Measurements from ENCODE around the gene GPX3. TPM values are rescaled to one million over a fixed set of nuclear protein-coding genes. Genes with fewer than 3 reads are reported as not detected.

GPX3 gene
- polyA plus RNA-seq, 3 donors, result 1,138 to 1,788 (median 1,613) TPM

DNA sequence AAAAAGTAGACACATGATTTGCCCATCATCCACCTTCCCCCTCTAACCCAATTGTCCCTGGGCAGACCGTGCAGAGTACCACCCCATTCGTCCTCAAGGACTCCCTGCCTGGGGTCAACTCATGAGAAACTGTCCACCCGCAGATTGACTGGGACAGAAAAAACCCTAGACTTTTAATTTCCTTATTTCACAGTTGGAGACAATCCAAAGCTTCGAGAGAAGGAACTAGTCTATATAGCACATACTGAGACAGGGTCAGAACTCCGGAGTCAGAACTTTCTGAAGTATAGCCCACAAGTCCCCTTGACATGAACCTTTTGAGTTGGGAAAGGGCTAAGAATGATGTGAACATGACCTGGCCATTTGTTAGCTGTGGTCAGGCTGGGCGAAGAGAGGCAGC, 7.5 kb upstream of the GPX3 start:
- DNase-seq (ENCODE audit: low read depth in 3 of 3, low spot score in 2 of 3), result no peak

DNA sequence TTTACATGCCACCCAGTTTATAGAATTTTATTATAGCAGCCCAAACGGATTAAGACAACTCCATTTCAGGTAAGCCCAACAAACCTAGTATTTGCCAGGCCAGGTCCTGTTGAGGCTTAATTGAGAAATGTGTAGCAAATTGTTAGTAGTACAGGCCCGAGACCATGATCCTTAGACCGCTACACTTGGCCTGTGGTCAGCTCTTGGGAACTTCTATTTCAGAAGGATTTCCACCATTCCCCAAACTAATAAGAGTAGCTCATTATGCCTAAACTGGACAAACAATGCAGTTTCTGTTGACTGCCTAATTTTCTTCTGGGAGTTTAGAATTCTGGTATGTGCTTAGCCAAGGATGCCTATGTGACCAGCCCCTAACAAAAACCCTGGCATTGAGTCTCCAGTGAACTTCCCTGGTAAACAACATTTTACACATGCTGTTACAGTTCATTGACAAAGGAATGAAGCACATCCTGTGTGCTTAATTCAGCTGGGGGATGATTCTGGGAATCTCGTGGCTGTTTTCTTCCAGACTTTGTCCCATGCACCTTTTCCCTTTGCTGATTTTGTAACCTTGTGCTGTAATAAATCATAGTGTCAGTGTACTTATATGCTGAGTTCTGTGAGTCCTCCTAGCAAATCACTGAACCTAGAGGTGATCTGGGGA, 5.6 kb upstream of the GPX3 start:
- DNase-seq (ENCODE audit: low read depth in 3 of 3, low spot score in 2 of 3), result peak in 1 of 3 donors; percentile 43

DNA sequence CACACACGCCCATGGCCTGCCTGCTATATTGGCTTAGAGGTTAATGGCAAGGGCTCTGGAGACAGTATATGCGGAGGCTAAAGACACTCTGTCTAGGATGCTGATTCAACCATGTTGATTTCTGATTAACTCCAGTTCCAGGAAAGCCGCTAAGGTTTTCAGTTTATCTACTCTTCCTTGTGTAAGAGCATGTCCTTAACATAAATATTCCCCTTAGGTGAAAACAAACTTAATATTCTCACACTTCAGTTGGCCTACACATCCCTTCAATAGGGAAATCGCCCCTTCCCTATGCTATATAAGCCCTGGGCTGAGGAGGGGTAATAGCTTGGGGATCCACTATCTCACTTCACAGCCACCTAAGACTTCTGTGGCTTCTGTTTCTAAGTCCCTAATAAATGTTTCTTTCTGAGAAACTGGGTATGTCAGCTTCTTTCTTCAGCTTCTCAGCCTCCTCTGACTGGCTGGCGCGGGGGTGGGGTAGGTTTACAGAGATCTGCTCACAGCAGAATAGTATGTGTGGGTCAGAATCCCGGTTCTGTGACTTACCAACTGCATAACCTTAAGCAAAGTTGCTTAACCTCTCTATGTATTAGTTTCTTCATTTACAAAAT, 4.3 kb upstream of the GPX3 start:
- DNase-seq (ENCODE audit: low read depth in 3 of 3, low spot score in 2 of 3), result no peak

DNA sequence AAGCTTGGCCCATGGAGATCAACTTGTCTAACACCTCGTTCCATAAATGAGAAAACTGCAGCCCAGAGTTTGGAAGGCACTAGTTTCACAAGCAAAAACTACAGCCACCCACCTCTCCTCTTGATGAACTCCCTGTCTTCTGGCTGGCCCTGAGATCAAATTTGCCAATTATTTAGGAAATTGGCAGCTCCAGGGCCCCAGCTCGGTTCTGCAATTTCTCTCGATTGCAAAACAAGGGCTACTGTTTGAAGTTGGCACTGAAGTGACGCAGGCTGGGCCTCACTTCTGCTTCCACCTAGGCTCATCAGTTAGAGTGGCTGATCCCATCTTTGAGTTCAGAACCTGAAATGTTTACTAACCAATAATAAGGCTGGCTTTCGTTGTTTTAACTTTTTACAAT, 3.7 kb upstream of the GPX3 start:
- DNase-seq (ENCODE audit: low read depth in 3 of 3, low spot score in 2 of 3), result no peak

DNA sequence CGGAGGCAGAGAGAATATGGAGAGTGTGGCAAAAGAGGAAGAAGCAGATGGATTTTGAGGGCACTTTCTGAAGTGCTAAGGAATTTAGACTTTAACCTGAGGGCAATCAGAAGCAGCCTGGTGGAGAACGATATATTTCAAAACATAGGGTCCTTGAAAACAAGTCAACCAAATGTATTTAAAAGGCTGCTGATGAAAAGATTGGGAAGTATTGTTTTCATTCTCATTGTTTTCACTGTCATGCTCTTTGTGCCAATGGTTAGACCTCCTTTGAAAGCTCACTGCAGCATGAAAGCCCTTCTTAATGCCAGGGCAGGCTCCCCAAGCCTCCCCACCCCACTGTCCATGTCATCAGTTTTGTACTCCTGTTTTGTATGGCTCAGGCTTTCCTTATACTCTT, 2.5 kb upstream of the GPX3 start:
- no peak for DNase-seq (ENCODE audit: low read depth in 3 of 3, low spot score in 2 of 3)

DNA sequence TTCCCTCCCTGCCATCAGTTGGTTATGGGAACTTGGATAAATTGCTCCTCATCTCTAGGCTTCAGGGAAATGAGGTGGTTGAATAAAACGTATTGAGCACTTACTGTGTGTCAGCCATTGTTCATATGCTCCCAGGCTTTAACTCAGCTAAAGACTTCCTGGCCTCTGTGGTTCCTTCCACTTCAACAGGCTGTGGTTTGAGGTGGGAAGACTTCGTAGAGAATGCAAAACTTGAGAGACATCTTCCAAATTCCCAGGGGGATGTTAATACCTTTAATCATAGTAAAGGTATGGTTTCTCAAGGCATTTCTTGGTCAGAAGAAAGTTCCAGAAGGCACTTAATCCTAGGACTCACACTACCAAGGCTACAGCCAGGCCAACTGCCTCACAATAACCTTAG, 1.5 kb upstream of the GPX3 start:
- DNase-seq (ENCODE audit: low read depth in 3 of 3, low spot score in 2 of 3), result no peak

DNA sequence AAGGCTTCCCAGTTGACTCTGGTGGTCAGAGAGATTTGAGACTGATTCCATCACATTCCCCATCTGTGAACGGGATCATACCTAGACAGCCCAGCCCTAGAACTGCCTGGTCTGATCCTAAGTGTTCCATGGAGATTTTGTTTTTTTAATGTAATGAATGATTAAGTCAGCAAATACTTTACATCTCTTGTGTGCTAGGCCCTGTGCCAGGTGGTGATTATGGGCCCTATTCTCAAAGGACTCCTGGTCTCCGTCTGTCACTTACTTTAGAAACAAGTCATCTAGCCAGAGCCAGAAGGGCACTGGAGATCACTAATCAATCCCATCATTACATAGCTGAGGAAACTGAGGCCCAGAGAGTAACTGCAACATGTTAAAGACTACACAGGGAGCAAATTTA, 1.1 kb upstream of the GPX3 start:
- DNase-seq (ENCODE audit: low read depth in 3 of 3, low spot score in 2 of 3), result no peak

DNA sequence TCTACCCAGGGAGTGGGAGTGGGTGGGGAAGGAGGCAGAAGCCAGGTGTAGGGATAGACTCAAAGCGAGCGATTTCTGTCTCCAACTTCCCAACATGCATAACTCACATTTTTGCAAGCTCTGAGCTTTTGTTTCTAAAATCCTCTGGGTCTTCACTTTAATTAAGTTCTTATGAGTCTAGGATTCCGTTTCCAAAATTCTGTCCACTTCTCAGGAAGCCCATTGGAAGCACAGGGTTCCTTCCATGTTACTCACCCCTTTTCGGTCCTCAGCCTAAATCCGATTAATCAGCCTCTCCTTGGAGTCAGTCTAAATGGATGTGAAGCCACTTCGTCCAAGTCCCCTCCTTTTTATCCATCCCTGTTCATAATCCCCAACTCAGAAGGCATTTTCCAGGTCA, 1.4 kb downstream of the GPX3 start:
- no peak for DNase-seq (ENCODE audit: low read depth in 3 of 3, low spot score in 2 of 3)

DNA sequence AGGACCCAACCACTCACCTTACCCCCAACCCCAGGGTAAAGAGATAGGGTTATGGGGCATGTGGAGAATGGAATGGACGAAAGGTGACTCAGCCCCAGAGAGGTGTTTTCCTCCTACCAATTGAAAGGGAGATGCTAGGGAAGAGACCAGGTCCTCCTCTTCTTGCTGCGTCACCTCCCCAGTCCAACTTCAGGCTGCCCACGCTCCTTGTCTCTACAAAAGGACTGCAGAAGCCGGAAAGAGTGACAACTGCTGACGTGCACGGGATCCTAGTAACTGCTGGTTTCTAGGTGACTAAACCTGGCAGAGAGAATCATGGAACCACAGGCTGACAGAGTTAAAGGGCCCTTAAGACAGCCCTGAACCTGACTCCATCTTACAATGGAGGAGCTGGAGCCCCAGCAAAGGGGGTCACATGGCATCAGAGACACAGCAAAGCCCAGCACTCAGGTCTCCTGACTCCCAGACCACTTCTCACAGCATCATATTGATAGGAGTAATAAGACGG, 2.2 kb downstream of the GPX3 start:
- no peak for DNase-seq (ENCODE audit: low read depth in 3 of 3, low spot score in 2 of 3)

DNA sequence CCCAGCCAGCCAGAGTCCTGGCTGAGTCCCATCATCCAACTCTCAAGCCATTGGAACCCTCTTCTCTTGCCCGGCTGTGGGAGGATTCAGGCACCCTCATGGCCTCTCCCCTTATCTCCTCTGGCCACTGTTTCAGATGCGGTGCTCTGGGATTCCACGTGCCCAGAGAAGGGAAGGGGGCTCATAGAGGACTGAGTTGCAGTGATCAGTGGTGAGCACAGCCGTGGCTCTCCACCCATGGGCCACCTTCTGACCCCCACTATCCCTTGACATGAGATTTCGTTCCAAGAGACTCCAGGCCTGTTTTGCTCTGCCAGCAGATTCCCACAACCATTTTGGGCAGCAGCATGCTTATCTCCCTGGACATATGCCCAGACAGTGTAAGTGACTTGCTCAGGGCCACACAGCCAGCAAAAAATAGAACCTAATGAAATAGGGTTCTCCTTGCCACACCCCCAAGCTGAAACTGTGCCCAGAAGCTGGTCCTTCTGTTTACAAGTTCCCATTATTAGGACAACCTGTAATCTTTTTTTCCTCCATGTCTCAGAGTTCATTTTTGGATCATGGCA, 2.7 kb downstream of the GPX3 start:
- no peak for DNase-seq (ENCODE audit: low read depth in 3 of 3, low spot score in 2 of 3)

DNA sequence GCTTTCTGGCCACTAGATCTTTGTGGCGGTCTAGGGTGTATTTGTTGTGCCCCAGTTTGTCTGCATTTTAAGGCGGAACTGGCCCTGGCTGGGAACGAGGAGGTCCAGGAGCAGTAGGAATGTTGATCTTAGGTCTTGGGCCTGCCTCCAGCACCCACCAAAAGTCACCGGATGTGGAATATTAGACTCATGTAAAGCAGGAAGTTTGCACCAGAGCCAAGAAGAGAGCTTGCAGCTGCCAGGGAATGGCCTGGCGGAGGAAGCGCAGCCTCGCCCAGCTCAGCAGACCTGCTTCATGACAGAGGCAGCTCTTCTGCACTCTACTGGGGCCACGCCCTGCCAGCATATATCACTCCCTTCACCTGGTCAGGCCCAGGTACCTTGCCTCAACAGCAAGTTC, 3.3 kb downstream of the GPX3 start:
- no peak for DNase-seq (ENCODE audit: low read depth in 3 of 3, low spot score in 2 of 3)

DNA sequence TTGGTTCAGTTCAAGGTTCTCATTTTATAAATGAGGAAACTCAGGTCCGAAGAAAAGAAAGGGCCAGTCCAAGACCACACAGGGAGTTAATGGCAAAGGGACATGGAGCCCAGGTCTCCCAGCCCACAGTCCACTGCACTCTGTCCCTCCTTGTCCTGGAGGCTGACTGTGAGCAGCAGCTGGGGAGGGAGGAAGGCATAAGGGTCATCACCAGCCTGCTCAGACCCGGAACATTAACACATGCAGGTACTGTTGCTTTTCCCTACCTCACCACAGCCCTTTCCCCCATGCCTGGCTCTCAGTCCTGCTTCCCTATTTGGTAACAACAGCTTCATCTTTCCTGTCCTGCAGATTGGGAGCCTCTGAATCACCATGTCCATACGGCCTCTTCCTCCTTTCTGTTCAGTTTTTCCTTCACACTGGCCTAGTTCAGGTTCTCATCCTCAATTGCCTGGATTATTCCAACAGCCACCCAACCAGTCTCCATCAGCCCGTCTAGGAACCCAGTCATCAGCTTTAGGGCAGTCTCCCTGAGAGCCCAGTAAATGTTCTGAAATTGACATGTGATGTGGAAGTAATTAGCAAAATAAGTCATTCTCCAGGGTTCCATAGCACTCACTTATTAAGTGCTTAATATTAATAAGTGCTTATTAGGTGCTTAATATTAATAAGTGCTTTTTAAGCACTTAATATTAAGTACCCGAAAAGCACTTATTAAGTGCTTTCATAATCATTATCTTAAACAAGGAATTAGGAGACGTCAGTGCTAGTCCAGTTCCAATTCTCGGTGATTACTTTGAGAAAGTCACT, 4.3 kb downstream of the GPX3 start:
- DNase-seq (ENCODE audit: low read depth in 3 of 3, low spot score in 2 of 3), result no peak

DNA sequence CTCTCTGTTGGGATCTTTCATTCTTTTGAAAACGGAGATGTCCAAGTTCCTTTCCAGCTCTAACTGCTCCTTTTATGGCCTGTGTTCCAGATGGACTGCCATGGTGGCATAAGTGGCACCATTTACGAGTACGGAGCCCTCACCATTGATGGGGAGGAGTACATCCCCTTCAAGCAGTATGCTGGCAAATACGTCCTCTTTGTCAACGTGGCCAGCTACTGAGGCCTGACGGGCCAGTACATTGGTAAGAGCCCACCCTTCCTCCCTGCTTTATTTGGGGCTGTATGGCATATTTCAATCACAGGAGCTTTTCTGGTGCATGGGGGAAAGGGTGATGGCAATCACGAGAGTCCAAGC, 4.8 kb downstream of the GPX3 start:
- no peak for DNase-seq (ENCODE audit: low read depth in 3 of 3, low spot score in 2 of 3)

DNA sequence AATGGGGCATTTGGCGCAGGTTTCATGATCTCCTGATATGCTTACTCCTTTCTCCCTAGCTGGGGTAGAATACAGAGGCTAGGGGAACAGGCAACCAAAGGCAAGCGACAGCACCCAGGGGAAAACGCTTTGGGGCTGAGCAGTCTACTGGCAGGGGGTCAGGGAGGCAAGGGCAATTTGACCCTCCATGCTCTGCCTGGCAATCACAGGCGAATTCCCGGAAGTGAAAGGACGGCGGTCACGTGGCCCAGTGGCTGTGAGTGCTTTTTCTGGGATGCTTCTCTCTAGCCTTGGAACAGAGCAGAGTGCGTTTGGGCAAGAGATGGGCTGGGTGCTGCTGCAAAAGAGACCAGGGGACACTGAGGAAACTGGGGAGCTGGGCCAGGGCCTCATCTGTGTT, 5.7 kb downstream of the GPX3 start:
- no peak for DNase-seq (ENCODE audit: low read depth in 3 of 3, low spot score in 2 of 3)

DNA sequence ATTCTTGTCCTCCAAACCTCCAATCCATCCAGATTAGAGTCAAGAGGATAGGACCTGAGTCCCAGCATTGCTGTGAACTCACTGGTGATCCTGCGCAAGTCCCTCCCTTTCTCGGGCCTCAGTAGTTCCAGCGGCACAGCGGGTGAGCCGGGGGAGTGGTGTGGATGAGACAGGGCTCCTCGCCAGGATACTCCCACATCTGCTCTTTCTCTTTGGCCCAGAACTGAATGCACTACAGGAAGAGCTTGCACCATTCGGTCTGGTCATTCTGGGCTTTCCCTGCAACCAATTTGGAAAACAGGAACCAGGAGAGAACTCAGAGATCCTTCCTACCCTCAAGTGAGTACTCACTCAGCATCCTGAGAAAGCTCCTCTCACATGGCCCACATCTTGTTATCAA, 6.3 kb downstream of the GPX3 start:
- DNase-seq (ENCODE audit: low read depth in 3 of 3, low spot score in 2 of 3), result no peak

DNA sequence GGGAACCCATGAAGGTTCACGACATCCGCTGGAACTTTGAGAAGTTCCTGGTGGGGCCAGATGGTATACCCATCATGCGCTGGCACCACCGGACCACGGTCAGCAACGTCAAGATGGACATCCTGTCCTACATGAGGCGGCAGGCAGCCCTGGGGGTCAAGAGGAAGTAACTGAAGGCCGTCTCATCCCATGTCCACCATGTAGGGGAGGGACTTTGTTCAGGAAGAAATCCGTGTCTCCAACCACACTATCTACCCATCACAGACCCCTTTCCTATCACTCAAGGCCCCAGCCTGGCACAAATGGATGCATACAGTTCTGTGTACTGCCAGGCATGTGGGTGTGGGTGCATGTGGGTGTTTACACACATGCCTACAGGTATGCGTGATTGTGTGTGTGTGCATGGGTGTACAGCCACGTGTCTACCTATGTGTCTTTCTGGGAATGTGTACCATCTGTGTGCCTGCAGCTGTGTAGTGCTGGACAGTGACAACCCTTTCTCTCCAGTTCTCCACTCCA, 7.6 kb downstream of the GPX3 start:
- DNase-seq (ENCODE audit: low read depth in 3 of 3, low spot score in 2 of 3), result no peak

DNA sequence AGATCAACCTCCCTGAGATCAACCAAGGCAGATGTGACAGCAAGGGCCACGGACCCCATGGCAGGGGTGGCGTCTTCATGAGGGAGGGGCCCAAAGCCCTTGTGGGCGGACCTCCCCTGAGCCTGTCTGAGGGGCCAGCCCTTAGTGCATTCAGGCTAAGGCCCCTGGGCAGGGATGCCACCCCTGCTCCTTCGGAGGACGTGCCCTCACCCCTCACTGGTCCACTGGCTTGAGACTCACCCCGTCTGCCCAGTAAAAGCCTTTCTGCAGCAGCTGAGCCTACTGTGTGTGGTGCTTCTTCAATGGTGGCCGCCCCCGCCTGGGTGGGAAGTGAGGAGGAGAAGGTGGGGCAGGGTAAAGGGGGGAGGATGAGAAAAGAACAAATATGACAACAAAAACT, 8.3 kb downstream of the GPX3 start:
- no peak for DNase-seq (ENCODE audit: low read depth in 3 of 3, low spot score in 2 of 3)

DNA sequence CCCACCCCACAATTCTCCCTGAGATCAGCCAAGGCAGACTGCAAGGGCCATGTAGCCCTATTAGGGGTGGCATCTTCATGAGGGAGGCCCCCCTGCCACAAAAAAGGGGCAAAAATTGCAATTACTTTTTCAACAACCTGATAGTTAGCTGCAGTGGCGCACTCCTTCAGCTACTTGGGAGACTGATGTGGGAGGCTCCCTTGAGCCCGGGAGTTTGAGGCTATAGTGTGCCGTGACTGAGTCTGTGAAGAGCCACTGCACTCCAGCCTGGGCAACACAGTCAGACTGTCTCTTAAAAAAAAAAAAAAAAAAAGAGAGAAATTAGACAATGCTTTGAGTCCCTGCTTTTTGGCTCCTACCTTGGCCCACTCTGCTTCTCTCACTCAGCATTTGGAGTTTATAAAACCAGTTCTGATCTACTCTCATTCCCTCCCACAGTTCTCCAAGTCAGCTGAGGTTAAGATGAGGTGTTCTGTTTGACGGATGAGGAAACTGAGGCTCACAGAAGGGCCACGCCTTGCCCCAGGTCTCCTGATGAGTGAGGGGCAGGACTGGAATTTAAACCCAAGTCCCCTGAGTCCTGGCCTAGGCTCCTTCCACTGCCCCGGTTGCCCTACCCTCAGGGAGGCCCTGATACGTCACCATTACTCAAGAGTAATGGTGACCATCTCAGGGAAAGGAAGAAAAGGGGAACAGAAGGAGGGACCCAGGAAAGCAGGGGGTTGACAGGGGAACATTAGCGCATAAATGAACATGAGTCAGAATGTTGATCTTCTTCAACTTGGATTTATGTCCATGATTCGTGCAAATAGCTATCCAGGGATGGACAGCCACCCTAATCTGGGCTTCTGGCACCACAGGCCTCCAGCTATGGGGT, 9.0 kb downstream of the GPX3 start:
- no peak for DNase-seq (ENCODE audit: low read depth in 3 of 3, low spot score in 2 of 3)

DNA sequence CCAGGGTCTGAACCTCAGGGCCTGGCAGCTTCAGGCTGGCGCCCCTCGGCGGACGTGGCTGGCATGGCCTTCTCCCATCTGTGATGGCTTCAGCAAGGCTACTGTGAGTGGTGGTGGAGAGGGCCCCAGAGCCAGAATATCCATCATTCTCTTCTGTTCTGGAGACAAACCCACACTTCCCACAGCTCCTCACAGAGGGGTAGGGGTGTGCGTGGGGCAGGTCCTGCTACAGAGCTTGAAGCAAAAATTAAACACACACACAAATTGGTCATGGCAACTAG, 9.6 kb downstream of the GPX3 start:
- DNase-seq (ENCODE audit: low read depth in 3 of 3, low spot score in 2 of 3), result no peak

DNA sequence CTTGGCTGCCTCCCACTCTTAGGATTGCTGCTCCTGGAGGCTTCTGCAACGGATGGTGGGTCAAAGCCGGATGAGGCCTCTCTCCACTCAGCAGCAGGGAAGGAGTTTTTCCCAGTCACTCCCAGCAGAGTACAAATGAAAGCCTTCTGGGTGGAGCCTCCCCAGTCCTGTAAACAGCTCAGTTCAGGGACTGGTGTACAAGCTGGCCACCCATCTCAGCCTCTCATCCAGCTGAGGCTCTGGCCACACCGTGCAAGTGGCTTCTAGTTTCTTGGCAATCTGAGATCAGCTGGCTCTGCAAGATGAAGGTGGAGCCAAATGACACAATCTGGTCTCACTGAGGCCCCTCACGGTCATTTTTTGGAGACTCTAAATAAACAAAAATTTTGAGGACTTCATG, 10.0 kb downstream of the GPX3 start:
- DNase-seq (ENCODE audit: low read depth in 3 of 3, low spot score in 2 of 3), result no peak

DNA sequence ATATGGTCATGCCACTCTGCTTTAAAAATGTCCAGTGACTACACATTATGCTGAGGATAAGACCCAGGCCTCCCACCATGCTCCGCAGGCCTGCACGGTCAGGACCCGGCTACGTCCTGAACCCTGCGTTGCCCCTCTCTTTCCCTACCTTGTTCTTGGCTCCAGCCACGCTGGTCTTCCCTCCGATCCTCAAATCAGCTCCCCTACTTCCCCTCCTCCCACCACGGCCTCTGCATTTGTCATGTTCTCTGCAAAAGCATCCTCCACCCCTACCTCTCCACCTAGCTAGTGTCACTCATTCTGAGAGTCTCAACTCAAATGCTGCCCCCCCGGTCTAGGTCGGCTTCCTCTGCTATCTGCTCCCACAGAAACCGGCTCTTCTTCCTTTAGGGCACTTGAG, 11.2 kb downstream of the GPX3 start:
- no peak for DNase-seq (ENCODE audit: low read depth in 3 of 3, low spot score in 2 of 3)

Measured in right renal cortex interstitium (tissue), 3 donors.